ENCODE results near the gene PGA4. TPM values are rescaled to one million over a fixed set of nuclear protein-coding genes. Genes with fewer than 3 reads are reported as not detected.
A peak's percentile ranks its signal among the peaks of the same experiment; 100 is the strongest.
"Not testable (repeated sequence)": the region's sequence is repeated elsewhere in the genome, so short reads cannot be mapped to it uniquely, and the experiment has no call there.

The PGA4 gene
- polyA plus RNA-seq, 1 donor = 3.3 TPM

- not testable (repeated sequence) for H3K4me3 ChIP-seq (ENCODE audit: low read length); H3K4me1 ChIP-seq (ENCODE audit: control insufficient read depth, insufficient read depth, low read length); H3K27me3 ChIP-seq (ENCODE audit: control insufficient read depth, insufficient read depth, low read length); H3K27ac ChIP-seq (ENCODE audit: low read length); H3K9me3 ChIP-seq (ENCODE audit: control insufficient read depth, low read depth, low read length); H3K36me3 ChIP-seq (ENCODE audit: control insufficient read depth, insufficient read depth, low read length); DNase-seq
- WGBS (ENCODE audit: insufficient coverage, low lambda C conversion rate) = no CpG with 5 or more reads among the region's 5 CpGs
These were observed 18.3 kb upstream of the PGA4 start for GRCh38 chr11:61203873-61204272.

GRCh38 chr11:61204502-61205059, 17.6 kb upstream of the PGA4 start:
- not testable (repeated sequence) for H3K4me1 ChIP-seq (ENCODE audit: control insufficient read depth, insufficient read depth, low read length); H3K36me3 ChIP-seq (ENCODE audit: control insufficient read depth, insufficient read depth, low read length); DNase-seq; H3K27ac ChIP-seq (ENCODE audit: low read length); H3K4me3 ChIP-seq (ENCODE audit: low read length); H3K27me3 ChIP-seq (ENCODE audit: control insufficient read depth, insufficient read depth, low read length); H3K9me3 ChIP-seq (ENCODE audit: control insufficient read depth, low read depth, low read length)
- WGBS (ENCODE audit: insufficient coverage, low lambda C conversion rate) = 77% methylated on average over 6 of the region's 14 CpGs

DNA sequence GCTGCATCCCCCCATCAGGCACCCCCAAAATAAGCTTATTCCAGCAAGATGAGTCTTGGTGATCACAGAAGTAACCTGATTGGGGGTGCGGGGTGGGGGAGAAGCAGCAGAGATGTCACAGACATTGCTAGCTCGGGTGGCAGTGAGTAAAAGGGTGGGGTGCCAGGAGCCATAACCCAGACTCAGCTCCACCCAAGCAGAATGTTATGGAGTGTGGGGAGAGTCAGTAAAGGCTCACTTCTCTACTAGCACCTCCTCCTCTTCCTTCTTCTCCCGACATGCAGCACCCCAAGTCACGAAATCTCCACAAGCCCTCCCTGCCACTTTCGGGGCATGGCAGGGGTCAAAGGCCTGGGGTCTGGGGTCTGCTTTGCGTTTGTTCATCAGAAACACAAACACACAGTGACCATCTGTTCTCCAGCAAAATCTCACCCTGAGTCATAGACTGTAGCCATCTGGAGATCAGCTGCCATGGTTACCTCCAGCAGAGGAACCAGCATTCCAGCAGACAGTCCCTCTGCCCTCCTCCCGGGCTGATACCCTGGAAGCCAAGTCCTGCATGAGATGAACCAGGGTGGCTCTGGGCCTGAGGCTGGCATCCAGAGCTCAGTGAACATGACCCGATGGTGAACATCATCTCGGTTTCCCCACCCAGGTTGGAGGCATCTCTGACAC, 14.4 kb upstream of the PGA4 start:
- H3K4me3 ChIP-seq (ENCODE audit: low read length); H3K36me3 ChIP-seq (ENCODE audit: control insufficient read depth, insufficient read depth, low read length); H3K27ac ChIP-seq (ENCODE audit: low read length); H3K4me1 ChIP-seq (ENCODE audit: control insufficient read depth, insufficient read depth, low read length); H3K9me3 ChIP-seq (ENCODE audit: control insufficient read depth, low read depth, low read length); DNase-seq; H3K27me3 ChIP-seq (ENCODE audit: control insufficient read depth, insufficient read depth, low read length): not testable (repeated sequence)
- WGBS (ENCODE audit: insufficient coverage, low lambda C conversion rate) = no CpG with 5 or more reads among the region's 9 CpGs

DNA sequence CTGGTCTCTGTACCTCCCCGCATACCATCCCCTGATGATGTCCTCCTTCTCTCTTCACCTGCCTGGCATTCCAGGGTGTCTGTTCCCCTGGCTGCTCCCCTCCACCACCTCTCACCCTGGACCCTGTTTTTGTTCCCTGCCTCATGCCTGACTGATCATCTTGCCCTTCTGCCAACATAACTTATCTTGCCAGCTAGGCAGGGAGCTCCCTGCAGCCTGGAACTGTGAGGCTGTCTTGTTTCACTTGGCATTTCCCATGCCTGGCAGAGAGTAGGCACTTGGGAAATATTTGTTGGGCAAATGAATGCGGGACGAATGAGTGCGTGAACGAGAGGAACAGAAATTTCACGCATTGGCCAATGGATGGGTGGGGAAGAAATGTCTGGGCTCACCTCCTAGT, 11.5 kb upstream of the PGA4 start:
- no CpG with 5 or more reads among the region's 6 CpGs for WGBS (ENCODE audit: insufficient coverage, low lambda C conversion rate)
- H3K4me3 ChIP-seq (ENCODE audit: low read length); H3K9me3 ChIP-seq (ENCODE audit: control insufficient read depth, low read depth, low read length); H3K36me3 ChIP-seq (ENCODE audit: control insufficient read depth, insufficient read depth, low read length); H3K27ac ChIP-seq (ENCODE audit: low read length); H3K27me3 ChIP-seq (ENCODE audit: control insufficient read depth, insufficient read depth, low read length); DNase-seq; H3K4me1 ChIP-seq (ENCODE audit: control insufficient read depth, insufficient read depth, low read length): not testable (repeated sequence)

GRCh38 chr11:61211327-61211952, 10.7 kb upstream of the PGA4 start:
- H3K36me3 ChIP-seq (ENCODE audit: control insufficient read depth, insufficient read depth, low read length); H3K9me3 ChIP-seq (ENCODE audit: control insufficient read depth, low read depth, low read length); H3K4me3 ChIP-seq (ENCODE audit: low read length); DNase-seq; H3K27me3 ChIP-seq (ENCODE audit: control insufficient read depth, insufficient read depth, low read length); H3K27ac ChIP-seq (ENCODE audit: low read length); H3K4me1 ChIP-seq (ENCODE audit: control insufficient read depth, insufficient read depth, low read length): not testable (repeated sequence)
- 89% methylated on average over 3 of the region's 10 CpGs for WGBS (ENCODE audit: insufficient coverage, low lambda C conversion rate)

DNA sequence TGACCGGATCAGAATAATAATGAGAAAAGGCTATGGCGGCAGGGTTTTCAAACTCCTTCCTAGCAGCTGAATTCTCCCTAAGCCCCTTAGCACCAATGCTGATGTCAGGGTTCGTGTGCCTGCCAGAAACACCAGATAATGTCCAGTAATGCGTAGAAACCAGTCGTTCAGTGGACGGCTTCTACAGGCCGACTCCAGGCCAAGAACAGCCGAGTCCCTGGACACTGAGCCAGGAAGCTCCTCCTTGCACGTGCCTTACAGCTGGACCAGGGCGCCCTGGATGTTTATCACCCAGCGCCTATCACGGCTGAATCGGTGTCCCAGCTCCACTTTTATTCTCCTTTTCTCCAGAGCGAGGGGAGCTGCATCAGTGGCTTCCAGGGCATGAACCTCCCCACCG, 9.9 kb upstream of the PGA4 start:
- not testable (repeated sequence) for H3K4me3 ChIP-seq (ENCODE audit: low read length); H3K36me3 ChIP-seq (ENCODE audit: control insufficient read depth, insufficient read depth, low read length)

DNA sequence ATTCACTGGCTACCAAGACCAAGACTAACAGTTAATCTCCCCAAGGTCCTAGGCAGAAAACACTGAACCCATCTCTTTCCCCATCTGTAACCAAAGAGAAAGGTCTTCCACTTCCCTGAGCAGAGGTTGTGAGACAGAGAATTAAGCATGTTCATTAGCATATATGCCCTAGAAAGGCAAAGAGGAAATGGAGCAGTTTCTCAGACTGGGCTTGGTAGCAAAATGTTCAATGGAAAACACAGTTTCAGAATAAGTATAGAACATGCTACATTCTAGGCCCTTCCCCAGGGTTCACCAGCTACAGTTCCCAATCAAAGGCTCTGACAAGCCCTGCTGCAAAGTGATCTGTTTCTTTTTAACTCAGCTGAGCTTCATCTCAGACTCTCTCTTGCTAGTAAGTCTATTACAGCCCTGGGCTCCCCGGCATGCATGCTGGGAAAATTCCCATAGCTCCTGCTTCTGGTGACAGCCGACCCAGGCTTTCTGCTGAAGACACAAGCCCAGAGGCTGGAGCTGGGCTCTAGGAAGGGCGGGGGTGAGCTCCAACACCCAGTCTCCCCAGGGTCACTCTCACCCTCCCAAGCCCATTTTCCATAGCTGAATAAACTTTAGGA, 8.3 kb upstream of the PGA4 start:
- H3K4me3 ChIP-seq (ENCODE audit: low read length); H3K27ac ChIP-seq (ENCODE audit: low read length); H3K4me1 ChIP-seq (ENCODE audit: control insufficient read depth, insufficient read depth, low read length); H3K36me3 ChIP-seq (ENCODE audit: control insufficient read depth, insufficient read depth, low read length); DNase-seq; H3K27me3 ChIP-seq (ENCODE audit: control insufficient read depth, insufficient read depth, low read length); H3K9me3 ChIP-seq (ENCODE audit: control insufficient read depth, low read depth, low read length): not testable (repeated sequence)
- no CpG with 5 or more reads among the region's 3 CpGs for WGBS (ENCODE audit: insufficient coverage, low lambda C conversion rate)

More for the DNA sequence above, 9.9 kb upstream of the PGA4 start:
- H3K27me3 ChIP-seq (ENCODE audit: control insufficient read depth, insufficient read depth, low read length); DNase-seq; H3K4me1 ChIP-seq (ENCODE audit: control insufficient read depth, insufficient read depth, low read length); H3K27ac ChIP-seq (ENCODE audit: low read length); H3K9me3 ChIP-seq (ENCODE audit: control insufficient read depth, low read depth, low read length): not testable (repeated sequence)
- no CpG with 5 or more reads among the region's 15 CpGs for WGBS (ENCODE audit: insufficient coverage, low lambda C conversion rate)

- H3K4me3 ChIP-seq (ENCODE audit: low read length); H3K27me3 ChIP-seq (ENCODE audit: control insufficient read depth, insufficient read depth, low read length); H3K4me1 ChIP-seq (ENCODE audit: control insufficient read depth, insufficient read depth, low read length); DNase-seq; H3K36me3 ChIP-seq (ENCODE audit: control insufficient read depth, insufficient read depth, low read length); H3K9me3 ChIP-seq (ENCODE audit: control insufficient read depth, low read depth, low read length); H3K27ac ChIP-seq (ENCODE audit: low read length): not testable (repeated sequence)
- no CpG with 5 or more reads among the region's 4 CpGs for WGBS (ENCODE audit: insufficient coverage, low lambda C conversion rate)
These were observed 3.8 kb upstream of the PGA4 start for GRCh38 chr11:61218306-61218705.

GRCh38 chr11:61219016-61219415, 3.1 kb upstream of the PGA4 start:
- H3K4me1 ChIP-seq (ENCODE audit: control insufficient read depth, insufficient read depth, low read length); H3K27ac ChIP-seq (ENCODE audit: low read length); H3K9me3 ChIP-seq (ENCODE audit: control insufficient read depth, low read depth, low read length); H3K4me3 ChIP-seq (ENCODE audit: low read length); H3K27me3 ChIP-seq (ENCODE audit: control insufficient read depth, insufficient read depth, low read length); H3K36me3 ChIP-seq (ENCODE audit: control insufficient read depth, insufficient read depth, low read length): not testable (repeated sequence)
- DNase-seq = peak in 1 of 2 donors; percentile 6
- WGBS (ENCODE audit: insufficient coverage, low lambda C conversion rate) = no CpG with 5 or more reads among the region's 5 CpGs

DNA sequence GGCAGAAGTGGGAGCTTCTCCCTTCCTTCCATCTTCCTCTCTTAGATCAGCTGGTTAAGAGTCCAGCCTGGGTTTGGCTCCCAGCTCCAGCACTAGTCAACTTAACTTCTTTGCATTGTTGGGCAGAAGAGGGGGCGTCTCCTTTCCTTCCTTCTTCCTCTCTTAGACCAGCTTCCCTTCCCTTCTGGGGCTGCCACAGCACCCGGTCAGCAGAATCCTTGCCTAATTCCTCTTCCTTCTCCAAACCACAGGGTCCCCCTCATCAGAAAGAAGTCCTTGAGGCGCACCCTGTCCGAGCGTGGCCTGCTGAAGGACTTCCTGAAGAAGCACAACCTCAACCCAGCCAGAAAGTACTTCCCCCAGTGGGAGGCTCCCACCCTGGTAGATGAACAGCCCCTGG, 545 bp downstream of the PGA4 start:
- H3K27ac ChIP-seq (ENCODE audit: low read length); H3K36me3 ChIP-seq (ENCODE audit: control insufficient read depth, insufficient read depth, low read length); H3K9me3 ChIP-seq (ENCODE audit: control insufficient read depth, low read depth, low read length); H3K27me3 ChIP-seq (ENCODE audit: control insufficient read depth, insufficient read depth, low read length); H3K4me1 ChIP-seq (ENCODE audit: control insufficient read depth, insufficient read depth, low read length); DNase-seq; H3K4me3 ChIP-seq (ENCODE audit: low read length): not testable (repeated sequence)
- WGBS (ENCODE audit: insufficient coverage, low lambda C conversion rate) = no CpG with 5 or more reads among the region's 5 CpGs
